Muscle layer of duodenum (tissue), 2 donors: ENCODE data around the gene NSMCE4A.
"Not testable (repeated sequence)": the region's sequence is repeated elsewhere in the genome, so short reads cannot be mapped to it uniquely, and the experiment has no call there.

ENCODE experiments used
- H3K27ac ChIP-seq: one replicate; pipeline ENCODE4 v1.7.0; 2013; ENCODE audit warnings: mild to moderate bottlenecking, low read length
- H3K27me3 ChIP-seq: one replicate; pipeline ENCODE4 v1.7.0; 2013; ENCODE audit warnings: low read depth, mild to moderate bottlenecking, control low read depth, low read length
- H3K36me3 ChIP-seq, 2 donors: one replicate each; pipeline ENCODE4 v1.7.0; 2013; ENCODE audit warnings: low read length in 2 of 2, control low read depth in 1 of 2, mild to moderate bottlenecking in 1 of 2; ENCODE audit not compliant: insufficient read depth in 2 of 2, control insufficient read depth in 1 of 2
- H3K4me1 ChIP-seq, 2 donors: one replicate each; pipeline ENCODE4 v1.7.0; 2013; ENCODE audit warnings: low read length in 2 of 2, mild to moderate bottlenecking in 2 of 2, control low read depth in 1 of 2, moderate library complexity in 1 of 2; ENCODE audit not compliant: insufficient read depth in 2 of 2, control insufficient read depth in 1 of 2
- H3K4me3 ChIP-seq, 2 donors: one replicate each; pipeline ENCODE4 v1.7.0; 2013; ENCODE audit warnings: low read length in 2 of 2, low read depth in 1 of 2, mild to moderate bottlenecking in 1 of 2
- H3K9me3 ChIP-seq, 2 donors: one replicate each; pipeline ENCODE4 v1.7.0; 2013; ENCODE audit warnings: low read length in 2 of 2, control low read depth in 1 of 2, mild to moderate bottlenecking in 1 of 2; ENCODE audit not compliant: control insufficient read depth in 1 of 2
- donor health status: healthy.

NSMCE4A gene

DNA sequence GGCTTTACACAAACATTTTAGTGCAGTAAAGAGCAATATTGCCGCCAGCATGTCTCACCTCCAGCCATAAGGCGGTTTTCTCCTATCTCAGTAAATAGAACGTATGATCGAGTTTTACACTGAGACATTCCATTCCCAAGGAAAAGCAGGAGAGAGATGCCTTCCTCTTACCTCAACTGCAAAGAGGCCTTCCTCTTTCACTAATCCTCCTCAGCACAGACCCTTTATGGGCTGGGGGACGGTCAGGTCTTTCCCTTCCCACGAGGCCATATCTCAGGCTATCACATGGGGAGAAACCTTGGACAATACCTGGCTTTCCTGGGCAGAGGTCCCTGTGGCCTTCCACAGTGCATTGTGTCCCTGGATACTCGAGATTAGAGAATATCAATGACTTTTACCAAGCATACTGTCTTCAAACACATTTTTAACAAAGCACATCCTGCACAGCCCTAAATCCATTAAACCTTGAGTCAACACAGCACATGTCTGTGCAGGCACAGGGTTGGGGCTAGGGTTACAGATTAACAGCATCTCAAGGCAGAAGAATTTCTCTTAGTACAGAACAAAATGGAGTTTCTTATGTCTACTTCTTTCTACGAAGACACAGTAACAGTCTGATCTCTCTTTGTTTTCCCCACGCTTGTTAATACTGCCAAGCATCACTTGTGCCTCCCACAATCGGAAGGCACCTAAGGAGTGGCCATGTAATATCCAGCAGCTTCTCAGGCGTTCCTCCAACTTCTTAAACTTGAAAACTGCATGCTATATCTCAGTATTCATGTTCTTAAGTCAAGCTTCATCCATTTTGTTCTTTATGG, 44.5 kb downstream of the NSMCE4A start:
- not testable (repeated sequence) for H3K27ac ChIP-seq

DNA sequence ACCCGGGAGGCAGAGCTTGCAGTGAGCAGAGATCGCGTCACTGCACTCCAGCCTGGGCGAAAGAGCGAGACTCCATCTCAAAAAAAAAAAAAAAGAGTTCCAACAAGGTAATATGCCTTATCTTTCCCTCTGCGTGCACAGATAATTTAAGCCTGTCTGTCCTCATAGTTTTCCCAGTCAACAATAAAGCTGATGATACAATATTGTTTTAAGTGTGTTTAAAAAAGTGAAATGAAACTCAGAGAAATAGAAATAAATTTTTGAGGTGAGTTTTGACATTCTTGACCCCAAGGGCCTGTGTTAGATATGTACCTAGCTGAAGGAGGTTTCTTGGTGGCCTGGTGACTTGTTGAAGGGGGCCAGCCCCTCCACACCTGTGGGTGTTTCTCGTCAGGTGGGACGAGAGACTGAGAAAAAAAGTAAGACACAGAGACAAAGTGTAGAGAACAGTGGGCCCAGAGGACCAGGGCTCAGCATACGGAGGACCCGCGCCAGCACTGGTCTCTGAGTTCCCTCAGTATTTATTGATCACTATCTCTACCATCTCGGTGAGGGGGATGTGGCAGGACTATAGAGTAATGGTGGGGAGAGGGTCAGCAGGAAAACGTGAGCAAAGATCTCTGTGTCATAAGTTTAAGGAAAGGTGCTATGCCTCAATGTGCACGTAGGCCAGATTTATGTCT, 45.3 kb downstream of the NSMCE4A start:
- H3K27me3 ChIP-seq, H3K4me3 ChIP-seq, H3K27ac ChIP-seq, H3K36me3 ChIP-seq, H3K9me3 ChIP-seq: not testable (repeated sequence)
- H3K4me1 ChIP-seq = peaks cover 0 to 16% of the 10 kb centered on the region in 2 donors

More for the DNA sequence above, 44.5 kb downstream of the NSMCE4A start:
- H3K4me1 ChIP-seq = peaks cover 0 to 16% of the 10 kb centered on the region in 2 donors
- not testable (repeated sequence) for H3K4me3 ChIP-seq, H3K9me3 ChIP-seq, H3K27me3 ChIP-seq, H3K36me3 ChIP-seq

DNA sequence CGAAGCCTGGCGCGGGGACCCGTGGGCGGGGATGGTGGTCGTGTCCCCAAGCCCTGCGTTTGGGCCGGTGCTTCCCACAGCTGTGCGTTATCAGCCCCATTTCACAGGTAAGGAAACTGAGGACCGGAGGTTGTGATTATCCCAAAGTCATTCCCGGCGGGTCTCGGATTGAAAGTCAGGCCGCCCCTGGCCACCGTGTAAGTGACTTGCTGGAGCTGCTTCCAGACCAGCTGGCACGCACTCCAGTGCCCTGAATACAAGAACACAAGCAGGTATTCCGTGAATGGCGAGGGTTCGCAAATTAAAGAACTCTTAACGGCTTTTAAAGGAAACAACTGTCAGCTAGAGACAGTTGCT, 46.5 kb downstream of the NSMCE4A start:
- Histone ChIP-seq H3K4me1 (peaks cover 0 to 16% of the 10 kb centered on the region in 2 donors), H3K4me3 (peak overlapping the region; percentile 83 to 93)

DNA sequence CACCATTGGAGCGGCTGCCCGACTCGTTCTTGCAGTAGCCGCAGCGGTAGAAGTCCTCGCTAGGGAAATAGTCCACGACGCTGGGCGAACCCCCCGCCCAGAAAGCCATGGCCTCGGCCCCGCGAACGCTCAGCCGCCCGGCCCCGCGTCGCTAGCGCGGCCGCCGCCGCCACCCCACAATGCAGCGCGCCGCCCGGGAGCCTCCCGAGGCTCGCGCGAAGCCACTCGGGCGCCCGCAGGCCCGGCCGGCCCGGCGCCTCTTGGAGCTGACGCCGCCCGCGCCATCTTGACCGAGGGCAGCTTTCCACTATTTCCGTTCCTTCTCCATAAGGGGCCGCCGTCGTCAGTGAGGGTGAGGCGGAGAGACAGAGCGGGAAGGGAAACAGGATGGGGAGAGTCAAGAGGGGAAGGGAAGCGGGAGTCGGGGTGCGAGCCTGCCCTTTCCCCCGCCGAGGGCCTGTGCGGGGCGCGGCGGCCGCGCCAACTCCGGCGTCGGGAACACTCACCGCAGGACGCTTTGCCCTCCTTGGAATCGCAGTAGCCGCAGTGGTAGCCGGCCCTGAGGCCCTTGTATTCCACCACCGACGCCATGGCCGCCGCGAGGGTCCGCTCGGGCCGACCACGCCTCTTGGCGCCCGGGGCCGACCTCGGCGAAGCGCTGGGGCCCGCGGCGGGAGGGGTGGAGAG, 47.0 kb downstream of the NSMCE4A start, which contains the start of gene ATE1:
Gene ATE1, minus strand, starts transcription at position 191 of the 687 bp plus-strand sequence. Its CDS starts 82 bp downstream, at position 109.
- Histone ChIP-seq H3K36me3 (peaks cover 0 to 2% of the 10 kb centered on the region in 2 donors), H3K27ac (peak within 1 kb of the TSS; percentile 91), H3K4me1 (peaks cover 0 to 16% of the 10 kb centered on the region in 2 donors), H3K4me3 (peak within 1 kb of the TSS; percentile 90 to 93), H3K27me3 (no peaks in the 10 kb centered on the region), H3K9me3 (no peaks in the 10 kb centered on the region)

More for the DNA sequence above, 46.5 kb downstream of the NSMCE4A start:
- Histone ChIP-seq H3K27ac (peak overlapping the region; percentile 91), H3K9me3 (no peaks in the 10 kb centered on the region), H3K27me3 (no peaks in the 10 kb centered on the region), H3K36me3 (no peaks in the 10 kb centered on the region)

DNA sequence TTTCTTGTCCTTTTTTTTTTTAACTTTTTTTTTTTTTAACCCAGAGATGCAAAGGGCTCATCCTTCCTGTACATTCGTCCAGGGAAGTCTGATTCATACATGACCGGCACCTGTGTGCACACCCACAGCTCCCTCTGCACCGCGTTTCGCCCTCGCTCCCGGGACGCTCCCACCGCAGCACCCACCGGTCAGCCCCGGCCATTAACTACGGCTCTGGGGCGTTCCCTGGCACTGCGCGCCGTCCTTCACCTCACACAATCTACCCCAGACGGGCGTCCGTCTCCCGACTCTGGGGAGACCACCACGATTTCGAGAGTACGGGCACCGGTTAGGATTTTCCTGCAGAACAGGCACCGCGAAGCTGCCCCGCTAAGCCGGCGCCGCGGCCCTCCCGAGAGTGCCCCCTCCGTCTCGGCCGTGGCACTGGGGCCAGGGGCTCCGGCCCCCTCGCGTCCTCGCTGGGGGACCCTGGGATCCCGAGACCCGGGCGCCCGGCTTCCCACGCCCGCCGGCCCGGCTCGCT, 47.6 kb downstream of the NSMCE4A start:
- Histone ChIP-seq H3K36me3 (peaks cover 0 to 8% of the 10 kb centered on the region in 2 donors), H3K4me1 (peaks cover 0 to 16% of the 10 kb centered on the region in 2 donors), H3K4me3 (peak overlapping the region; percentile 90 to 93), H3K27me3 (no peaks in the 10 kb centered on the region), H3K9me3 (no peaks in the 10 kb centered on the region), H3K27ac (peak overlapping the region; percentile 91)

DNA sequence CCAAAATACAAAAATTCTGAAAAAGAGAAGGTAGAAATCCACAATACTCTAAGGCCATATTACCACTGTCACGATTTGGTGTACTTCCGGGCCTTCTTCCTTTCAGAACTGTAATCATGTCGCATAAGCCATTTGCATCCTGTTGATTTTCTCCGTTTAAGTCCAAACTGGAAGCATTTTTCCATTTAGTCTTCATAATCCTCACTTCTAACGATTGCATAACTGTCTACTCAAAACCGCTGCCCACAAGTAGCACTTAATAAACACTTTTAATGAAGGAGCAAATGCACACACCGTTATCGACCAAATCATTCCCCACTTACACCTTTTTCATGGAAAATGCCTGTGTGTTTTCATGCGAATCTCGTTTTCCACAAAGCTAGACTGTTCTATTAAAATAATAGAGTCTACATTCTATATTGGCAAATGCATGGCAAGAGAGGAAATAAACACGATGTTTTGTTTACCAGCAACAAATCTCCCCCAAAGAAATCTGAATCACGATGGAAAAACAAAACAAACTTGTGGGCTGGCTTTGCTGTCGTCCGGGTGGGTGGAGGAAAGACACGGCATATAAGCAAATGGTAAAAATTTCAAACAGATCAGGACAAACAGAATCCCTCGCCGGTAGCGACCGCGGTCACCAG, 48.2 kb downstream of the NSMCE4A start:
- Histone ChIP-seq H3K9me3 (no peaks in the 10 kb centered on the region), H3K4me3 (peak overlapping the region; percentile 90 to 93), H3K36me3 (peaks cover 0 to 11% of the 10 kb centered on the region in 2 donors), H3K4me1 (peaks cover 0 to 16% of the 10 kb centered on the region in 2 donors), H3K27me3 (no peaks in the 10 kb centered on the region), H3K27ac (peak overlapping the region; percentile 91)

DNA sequence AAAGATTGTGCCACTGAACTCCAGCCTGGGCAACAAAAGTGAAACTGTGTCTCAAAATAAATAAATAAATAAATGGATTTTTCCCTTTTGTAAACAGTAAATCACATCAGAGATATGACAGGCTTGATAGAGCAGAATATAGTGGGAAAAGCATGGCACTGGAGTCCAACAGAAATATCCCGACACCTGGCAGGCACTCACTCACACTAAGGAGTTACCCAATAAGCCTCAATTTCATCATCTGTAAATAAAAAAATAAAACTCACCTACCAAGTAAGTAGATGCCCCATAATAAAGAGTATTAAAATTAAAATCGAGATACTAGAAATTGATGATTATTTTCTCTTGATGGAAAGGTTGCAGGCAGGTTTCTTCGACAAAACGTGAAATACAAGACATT, 48.9 kb downstream of the NSMCE4A start:
- Histone ChIP-seq H3K27ac (peak overlapping the region; percentile 91), H3K27me3 (no peaks in the 10 kb centered on the region), H3K9me3 (no peaks in the 10 kb centered on the region), H3K4me1 (peaks cover 0 to 22% of the 10 kb centered on the region in 2 donors), H3K4me3 (peak overlapping the region in 1 of 2 donors; percentile 90), H3K36me3 (peaks cover 0 to 13% of the 10 kb centered on the region in 2 donors)

DNA sequence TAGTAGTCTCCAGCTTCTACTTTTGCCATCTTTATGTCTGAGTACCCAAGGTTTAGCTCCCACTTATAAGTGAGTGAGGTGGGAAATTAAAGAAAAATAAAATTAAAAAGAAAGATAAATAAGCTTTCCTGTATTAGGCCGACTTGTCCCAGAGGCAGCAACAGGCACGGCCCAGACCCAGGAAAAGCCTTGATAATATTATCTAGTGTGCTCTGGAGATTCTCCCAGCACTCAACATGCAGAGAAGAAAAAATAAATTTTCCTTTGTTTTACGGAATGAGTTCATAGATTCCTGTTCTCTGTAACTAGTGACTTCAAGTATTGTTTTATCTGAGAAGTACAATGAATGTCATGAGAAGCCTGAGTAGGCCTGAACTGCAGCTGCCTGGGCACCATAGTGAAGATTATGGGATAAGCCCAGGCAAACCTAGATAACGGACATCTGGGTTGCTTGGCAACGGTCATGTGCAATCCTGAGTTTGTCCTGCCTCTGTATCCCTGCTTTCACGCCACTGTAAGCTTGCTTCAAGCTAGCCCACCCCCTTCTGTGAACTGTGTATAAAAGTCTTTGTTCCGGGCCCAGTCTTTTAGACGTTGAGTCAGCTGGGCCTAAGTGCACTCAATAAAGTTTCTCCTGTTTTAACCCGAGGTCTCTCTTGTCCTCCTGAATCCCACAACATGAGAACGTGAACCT, 53.6 kb downstream of the NSMCE4A start:
- Histone ChIP-seq H3K27me3 (no peaks in the 10 kb centered on the region), H3K27ac (no peak overlapping the region), H3K4me3 (no peak overlapping the region), H3K4me1 (peaks cover 0 to 13% of the 10 kb centered on the region in 2 donors), H3K36me3 (peaks cover 6 to 16% of the 10 kb centered on the region in 2 donors), H3K9me3 (no peaks in the 10 kb centered on the region)

DNA sequence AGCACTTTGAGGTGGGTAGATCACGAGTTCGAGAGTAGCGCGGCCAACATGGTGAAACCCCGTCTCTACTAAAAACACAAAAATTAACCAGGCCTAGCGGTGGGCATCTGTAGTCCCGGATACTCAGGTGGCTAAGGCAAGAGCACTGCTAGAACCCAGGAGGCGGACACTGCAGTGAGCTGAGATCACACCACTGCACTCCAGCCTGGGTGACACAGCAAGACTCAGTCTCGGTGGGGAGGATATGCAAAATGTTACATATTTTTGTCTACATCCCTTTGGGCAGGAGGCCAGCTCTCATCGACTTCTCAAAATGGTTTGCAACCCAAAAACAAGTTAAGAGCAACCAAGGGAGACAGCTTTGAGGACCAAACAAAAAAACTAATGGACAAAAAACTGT, 55.4 kb downstream of the NSMCE4A start:
- H3K9me3 ChIP-seq = no peaks in the 10 kb centered on the region
- H3K27me3 ChIP-seq = no peaks in the 10 kb centered on the region
- peaks cover 0 to 7% of the 10 kb centered on the region in 2 donors for H3K4me1 ChIP-seq
- no peak overlapping the region for H3K4me3 ChIP-seq
- no peak overlapping the region for H3K27ac ChIP-seq
- peaks cover 6 to 16% of the 10 kb centered on the region in 2 donors for H3K36me3 ChIP-seq

DNA sequence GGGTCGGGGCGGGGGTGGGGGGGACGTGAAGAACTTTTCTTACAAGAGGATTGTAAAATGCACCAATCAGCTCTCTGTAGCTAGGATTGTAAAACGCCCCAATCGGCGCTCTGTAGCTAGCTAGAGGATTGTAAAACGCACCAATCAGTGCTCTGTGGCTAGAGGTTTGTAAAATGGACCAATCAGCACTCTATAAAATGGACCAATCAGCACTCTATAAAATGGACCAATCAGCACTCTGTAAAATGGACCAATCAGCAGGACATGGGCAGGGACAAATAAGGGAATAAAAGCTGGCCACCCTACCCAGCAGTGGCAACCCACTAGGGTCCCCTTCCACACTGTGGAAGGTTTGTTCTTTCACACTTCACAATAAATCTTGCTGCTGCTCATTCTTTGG, 56.2 kb downstream of the NSMCE4A start:
- not testable (repeated sequence) for H3K4me3 ChIP-seq, H3K27me3 ChIP-seq, H3K4me1 ChIP-seq, H3K27ac ChIP-seq, H3K9me3 ChIP-seq
- peaks cover 6 to 16% of the 10 kb centered on the region in 2 donors for H3K36me3 ChIP-seq
